Middle frontal gyrus (tissue), 1 donor: Measurements from ENCODE around the gene LMO1.

Experiments
- DNase-seq: peaks from one replicate; pipeline ENCODE4 v3.0.0-alpha.2; 2015; ENCODE audit warnings: low spot score; ENCODE audit errors: extremely low spot score

Gene LMO1

DNA sequence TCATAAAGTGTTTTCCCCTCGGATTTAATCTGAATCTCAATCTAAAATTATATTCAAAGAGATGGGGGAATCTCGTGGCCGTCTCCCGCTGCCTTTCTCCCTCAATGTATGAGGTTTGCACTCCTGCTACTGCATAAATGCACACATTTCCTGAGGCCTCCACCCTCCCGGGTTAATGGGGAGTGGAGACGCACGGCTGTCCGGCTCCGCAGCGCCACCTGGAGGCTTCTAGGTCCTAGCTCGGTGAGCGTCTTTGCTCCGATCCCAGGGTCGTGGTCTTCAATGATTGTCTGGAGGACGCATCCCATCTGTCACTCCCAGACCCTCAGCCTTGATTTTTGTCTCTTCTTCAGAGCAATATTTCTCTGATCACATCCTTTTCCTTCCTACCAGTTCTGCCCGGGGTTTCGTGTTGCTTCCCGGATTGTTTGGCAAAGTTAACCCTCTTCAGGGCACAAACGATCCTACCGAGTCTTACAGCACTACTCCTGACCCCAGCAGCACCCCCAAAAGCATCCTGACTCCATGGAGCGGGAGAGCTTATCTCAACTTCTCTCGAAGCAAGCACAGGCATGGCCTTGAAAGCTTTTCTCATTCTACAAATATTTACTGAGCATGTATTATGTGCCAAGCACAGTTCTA, at the start of gene LMO1:
LMO1 (minus strand) TSS at position 110 of the 642 bp plus-strand sequence. CDS start 516 bp downstream, outside the sequence.
- DNase-seq, result peak; percentile 79

DNA sequence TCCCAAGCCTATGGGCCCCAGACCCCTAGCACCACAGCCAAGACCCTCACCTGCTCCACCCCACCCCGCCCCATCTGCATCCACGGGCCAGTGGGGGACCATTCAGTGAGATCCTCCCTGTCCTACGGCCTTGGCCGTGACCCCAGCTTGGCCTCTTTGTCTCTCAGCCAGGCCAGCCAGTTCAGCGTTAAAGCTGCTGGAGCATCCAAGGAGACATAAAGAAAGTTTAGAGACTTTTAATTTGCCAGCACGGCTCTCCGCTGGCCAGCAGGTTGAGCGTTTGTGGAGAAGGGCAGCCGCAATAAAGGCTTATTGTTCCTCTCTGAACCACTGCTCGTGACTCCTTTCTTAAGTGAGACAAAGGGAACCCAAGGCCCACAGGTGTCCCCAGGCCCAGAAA, 49.3 kb upstream of the LMO1 start:
- DNase-seq, result no peak

DNA sequence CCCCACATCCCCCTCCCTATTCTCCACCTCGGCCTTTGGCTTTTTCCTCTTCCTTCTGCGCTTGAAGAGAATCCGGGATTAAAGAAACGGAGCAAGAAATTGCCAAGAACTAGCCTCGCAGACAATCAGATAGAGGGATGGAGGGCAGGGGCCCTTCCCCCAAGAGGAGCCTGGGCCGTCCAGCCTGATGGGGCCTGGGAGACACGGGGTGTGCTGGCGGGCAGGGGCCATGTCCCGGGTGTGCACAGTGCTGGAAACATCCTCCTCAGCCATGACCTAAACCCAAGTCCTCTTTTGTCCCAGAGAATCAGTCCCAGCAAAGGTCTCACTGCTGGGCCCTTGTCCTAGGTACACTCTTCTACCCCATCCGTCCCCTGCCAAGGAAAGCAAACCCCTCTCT, 47.7 kb upstream of the LMO1 start:
- no peak for DNase-seq

DNA sequence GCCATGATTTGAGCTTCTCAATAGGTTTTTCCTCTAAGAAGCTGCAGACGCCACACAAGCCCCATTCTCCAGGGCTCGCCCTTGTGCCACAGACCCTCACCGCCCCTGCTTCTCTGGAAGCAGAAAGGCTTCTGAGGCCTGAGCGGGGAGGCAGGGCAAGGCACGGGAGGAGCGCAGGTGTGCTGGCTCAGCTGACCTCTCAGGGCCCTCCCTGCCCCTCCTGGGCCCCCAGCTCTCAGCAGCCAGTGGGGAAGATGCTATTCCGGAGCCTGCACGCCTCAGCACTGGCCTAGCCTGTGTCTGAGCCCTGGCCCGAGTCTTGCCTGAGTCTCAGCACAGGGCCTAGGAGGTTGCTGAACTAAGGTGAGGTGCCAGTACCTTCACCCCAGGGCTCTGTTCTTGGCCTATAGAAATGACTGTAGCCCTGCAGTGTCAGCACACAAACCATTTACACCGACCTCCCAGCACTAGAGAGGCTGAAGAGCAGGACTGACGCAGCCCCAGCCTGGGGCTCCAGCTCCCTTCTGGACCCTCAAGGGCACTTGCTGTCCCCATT, 47.1 kb upstream of the LMO1 start:
- DNase-seq, result no peak

DNA sequence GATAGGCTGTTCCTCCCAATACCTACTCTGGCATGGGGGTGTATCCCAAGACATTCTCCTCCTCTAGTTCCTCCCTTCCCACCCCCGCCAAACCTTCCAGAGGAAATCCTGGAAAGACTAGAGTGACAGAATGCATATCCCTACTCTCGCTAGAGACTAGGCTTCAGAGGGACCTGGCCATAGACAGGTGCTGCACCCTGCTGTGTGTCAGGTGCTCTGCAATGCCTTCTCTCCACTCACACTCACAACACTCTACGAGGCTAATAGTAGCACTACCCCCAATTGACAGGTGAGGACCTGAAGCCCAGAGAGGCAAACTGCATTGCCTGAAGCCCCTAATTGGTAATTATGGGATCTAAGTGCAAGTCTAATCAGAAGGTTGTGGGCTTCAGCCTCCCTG, 46.2 kb upstream of the LMO1 start:
- no peak for DNase-seq

DNA sequence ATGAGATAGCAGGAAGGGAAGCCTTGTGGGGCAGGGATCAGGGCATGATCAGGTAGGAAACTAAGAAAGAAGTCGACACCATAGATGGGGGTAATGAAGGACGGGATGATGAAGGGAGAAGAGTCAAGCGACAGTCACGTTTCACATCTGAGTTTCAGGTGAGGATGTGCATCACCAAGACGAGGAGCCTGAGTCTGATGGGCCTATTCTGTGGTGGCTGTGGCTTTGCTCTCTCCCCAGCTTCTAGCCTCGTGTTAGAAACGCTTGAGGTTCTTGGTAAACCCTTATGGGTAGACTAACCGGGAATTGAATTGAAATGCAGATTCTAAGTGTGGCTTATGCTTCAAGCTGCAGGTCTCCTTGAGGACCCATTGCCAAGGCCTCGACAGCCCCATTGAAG, 45.6 kb upstream of the LMO1 start:
- DNase-seq, result no peak

DNA sequence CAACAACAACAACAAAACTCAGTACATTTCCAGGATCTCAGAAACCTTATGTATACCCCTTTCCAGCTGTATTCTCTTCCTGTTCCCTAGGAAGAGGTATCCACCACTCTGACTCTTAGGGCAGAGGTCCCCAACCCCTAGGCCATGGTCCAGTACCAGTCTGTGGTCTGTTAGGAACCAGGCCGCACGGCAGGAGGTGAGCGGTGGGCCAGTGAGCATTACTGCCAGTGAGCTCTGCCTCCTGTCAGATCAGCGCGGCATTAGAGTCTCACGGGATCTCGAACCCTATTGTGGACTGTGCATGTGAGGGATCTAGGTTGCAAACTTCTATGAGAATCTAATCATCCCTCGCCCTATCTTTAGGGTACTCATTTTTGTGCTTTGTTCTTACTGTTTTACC, 43.9 kb upstream of the LMO1 start:
- no peak for DNase-seq

DNA sequence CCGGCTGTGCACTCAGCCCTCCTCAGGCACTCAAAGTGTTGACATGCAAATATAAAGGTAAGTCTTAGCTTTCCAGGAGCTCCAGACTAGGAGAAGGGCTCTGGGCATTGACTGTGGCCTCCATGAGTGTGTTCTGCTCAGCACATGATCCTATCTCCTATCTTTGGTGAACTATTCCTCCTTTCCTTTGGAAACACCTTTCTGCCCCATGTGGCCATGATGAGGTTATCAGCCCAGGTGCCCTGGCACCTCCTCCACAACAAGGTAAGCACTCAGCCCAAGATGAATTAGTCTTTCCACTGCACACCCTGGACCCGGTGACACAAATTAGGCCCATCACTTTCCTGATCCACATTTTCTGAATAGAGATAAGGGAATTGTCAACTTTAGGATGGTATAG, 37.9 kb upstream of the LMO1 start:
- no peak for DNase-seq

DNA sequence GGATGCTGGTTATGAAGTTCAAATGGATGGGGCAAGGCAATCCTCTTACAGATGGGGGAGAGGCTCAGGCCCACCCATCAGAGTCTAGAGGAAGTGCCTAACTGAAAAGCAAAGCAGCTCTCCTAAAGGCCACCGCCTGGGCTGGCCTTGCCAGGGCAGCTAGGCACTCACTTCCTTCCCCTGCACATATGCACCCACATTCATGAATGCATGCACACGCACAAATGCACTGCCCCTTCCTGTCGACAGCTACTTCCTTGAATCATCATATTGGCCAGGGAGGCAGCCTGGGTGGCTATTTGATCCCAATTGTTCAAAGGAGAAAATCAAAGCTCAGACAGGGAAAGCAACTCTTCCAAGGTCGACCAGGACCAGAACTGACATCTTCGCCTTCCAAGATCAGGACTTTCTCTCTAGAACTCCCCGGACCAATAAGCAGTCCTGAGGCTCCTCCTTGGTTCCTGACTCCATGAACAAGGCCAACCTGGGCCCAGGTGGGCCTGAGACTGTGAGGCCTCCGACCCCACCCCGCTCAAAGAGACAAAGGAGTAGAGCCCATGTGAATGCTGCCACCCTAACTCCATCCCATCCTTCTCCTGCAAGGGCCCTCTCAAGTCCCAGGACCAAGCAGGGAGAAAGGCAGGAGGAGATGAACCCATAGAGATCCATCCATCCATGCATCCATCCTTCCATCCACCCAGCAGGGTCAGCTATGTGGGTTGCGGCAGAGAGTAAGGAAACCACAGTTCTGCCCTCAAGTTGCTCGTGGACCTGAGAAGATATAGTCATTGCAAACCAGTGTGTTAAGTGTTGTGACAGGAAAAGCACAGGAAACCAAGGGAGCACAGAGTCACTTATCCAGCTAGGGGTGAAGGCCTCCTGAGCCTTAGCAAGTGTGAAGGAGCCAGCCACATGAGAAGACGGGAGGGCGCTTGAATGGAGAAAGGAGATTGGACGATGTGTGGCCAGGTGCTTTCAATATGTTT, 35.4 kb upstream of the LMO1 start:
- no peak for DNase-seq

DNA sequence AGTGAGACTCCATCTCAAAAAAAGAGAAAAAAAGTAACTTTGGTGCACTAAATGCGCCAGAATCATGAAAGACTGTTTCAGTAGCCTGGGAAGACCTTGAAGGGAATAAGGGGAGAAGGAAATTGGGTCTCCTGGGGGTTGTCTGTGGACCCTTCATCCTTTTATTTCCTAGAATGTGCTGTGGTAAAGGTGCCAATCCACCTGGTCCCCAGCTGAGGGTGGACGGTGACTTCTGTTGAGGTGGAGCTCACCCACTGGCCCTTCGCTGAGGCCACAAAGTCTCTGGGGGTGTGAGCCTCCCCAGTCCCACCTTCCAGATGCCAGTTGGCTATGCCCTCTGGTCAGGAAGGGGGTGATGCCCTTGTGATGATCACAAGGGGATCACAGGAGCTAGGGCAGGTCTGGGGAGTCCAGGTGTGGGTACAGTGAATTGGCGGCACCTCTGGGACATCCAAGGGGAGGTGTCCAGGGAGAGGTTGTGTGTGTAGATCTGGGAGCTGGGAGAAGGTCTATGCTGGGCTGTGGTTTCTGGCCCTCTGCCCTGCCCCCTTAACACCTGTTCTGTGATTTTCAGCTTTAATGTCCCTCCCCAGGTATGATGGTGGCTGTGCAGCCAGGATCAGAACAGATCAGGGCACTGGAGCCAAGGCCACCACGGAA, 34.2 kb upstream of the LMO1 start:
- DNase-seq, result no peak

DNA sequence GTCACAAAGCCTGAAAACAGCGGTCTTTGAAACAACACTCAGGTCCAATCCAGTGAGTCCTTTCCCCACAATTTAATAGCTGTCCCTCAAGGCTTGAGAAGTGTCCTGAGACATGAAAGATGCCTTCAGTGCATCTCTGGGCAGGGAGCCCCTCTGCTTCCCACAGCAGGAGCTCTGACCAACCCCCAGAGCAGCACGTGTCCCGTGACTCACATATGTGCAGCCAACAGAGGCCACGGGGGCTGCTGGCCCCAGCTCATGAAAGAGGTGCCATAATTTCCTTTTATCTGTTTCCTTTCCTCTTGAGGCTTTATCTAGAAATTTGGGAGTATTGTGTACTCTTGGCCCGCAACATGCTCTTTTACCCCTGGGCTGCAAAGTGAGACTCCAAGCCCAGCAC, 33.2 kb upstream of the LMO1 start:
- DNase-seq, result no peak

DNA sequence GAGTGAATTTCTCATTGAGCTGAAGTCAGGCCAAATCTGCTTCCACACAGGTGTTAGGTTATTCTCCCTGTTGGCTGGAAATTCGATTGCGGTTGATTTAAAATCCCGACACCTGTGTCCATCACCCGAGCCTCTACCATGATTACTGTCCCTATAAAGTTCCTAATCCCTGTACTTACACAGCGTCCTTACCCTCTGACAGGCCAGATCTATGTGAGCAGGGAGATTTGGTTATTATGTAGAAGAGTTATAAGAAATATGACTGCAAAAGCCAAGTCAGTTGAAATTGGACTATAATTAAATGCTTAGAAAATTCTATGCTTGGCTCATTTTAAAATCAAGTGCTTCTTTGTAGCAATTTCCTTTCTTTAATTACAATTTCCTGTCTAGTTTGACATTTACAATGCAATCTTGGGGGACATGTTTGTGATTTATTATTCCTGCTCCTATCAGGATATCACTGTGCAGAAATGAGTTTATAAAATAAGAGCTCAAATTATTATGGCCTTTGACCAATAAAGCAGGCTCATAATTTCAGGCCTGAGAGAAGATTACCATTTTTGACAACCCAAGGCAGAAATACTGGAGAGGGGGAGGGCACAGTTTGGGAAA, 32.5 kb upstream of the LMO1 start:
- DNase-seq, result no peak

DNA sequence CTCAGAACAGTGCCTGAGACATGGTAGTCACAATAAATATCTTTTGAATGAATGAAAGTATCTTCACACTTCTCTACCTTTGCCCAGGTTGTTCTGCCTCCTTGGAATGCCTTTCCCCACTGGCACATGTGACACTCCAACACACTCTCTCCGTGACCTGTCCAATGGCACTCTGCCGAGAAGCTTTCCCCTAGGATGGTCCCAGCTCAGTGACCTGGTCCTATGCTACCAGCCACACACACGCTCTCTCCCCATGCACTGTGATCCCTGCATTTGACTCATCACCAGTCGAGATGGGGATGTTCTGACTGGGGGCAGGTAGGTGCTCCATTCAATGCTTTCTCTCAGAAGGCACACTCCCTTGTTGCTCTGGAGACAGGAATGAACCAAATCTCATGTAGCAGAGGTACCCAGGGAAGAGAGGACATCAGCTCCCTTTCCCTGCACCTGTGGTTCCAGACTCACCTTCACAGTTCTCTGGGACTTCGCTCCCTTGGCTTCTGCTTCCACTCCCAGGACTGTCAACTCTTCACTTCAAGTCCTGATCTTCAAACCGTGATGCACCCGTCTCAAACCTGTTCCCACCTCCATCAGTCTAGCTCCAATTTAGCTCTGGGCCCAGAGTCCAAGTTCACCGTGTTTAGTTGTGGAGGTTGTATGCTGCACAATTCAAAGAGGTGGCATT, 30.7 kb upstream of the LMO1 start:
- no peak for DNase-seq

DNA sequence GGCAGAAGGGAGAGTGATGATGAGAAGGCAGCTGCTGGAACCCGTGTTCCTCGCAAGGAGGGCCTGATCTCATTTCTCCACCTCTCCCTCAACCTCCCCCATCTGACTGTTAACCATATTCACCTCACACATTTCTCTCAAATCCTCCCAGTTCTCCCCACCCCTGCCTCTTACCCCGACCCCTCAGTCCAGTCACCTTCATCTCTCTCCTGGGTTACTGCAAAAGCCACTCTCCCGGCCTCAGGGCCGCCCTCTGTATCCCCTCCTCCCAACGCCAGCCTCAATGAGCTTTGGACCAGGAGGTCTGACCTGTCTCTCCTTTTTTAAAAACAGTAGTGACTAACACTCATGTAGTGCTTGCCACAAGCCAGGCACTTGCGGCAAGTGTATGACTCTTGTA, 29.5 kb upstream of the LMO1 start:
- no peak for DNase-seq

DNA sequence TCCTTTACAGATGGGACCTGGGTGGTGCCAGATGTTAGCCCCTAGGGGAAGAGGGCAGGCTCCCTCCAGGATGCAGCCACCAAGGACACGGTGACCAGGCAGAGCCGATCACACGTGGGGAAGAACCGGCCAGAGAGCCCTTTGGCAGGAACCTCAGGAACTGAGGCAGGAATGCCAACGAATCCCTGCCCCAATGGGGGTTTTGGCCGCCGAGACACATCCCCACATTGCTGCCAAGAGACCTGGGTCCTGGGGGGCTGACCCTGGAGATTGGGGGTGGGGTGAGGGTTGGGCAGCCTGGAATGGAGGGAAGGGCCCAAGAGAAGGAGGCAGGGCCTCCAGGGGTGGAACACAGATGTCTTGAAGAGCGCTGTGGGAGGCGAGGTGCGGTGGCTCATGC, 28.7 kb upstream of the LMO1 start:
- DNase-seq, result no peak

DNA sequence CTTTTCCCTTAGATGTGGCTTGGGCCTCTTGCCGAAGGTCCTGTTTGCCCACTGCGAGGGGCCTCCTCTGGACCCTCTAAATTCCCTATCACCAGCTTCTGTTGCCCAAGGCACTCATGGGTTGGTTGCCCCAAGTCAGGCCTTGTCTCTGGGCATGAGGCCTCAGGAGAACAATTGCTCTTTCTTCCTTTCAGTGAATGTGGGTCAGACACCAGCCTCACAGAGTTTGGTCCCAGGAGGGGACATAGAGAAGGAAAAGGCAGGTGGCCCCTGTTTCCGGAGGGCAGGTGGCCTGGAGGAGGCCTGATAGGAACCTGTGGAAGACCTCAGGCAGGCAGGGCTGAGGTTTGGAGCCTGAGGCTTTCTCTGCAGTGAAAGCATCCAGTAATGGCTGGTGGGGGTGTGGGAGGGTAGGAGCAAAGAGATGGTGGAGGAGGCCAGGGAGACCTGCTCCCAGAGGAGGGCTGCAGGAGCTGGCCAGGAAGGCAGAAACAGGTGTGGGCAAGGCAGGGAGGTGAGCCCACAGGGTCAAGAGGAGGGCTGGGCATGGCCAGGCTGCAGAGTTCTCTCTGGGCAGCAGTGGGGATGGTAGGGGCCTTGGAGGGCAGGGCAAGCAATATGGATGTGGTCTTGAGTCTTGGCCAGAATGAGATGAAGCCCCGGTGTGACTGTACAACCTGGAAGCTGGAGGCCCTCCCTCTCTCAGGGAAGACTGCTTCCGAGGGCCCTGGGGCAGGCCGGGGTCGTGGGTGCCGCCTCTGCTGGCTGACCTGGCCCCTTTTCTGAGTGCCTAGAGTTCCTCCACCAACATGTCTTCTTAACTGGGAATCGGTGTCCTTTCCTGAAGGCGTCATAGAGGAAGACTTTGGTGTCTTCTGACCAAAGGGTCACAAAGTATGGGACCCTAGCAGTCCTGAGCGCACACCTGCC, 28.0 kb upstream of the LMO1 start:
- no peak for DNase-seq

DNA sequence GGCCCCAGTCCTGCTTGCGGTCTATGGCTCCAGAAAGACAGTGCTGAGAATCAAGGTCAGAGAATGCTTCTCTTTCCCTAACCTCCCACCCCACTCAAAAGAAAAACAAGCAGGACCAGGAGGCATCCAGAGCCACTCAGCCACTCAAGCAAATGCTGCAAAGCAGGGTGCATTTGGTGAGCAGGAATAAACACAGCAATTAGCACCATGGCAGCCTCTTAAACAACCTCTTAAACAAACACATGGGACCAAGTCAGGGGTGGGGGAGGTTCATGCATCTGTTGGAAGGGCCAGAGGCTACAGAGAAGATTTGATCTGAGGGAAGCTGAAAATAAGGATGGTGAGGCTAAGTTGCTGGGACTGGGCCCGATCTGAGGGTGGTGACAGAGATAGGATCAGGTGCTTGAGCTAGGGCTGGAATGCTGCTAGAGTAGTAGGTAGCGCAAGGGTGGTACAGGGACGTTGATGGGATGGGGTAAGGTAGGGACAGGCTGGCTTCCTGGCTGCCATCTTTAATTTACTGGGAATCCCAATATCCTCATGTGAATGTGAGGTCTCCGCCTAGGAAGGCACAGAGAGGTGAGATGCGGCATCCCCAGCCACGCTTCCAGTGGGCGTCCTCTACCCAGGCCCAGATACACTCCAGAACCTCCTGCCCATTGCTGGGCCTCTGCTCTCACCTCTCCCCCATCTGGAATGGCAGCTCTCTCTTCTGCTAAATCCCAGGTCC, 26.6 kb upstream of the LMO1 start:
- DNase-seq, result no peak

DNA sequence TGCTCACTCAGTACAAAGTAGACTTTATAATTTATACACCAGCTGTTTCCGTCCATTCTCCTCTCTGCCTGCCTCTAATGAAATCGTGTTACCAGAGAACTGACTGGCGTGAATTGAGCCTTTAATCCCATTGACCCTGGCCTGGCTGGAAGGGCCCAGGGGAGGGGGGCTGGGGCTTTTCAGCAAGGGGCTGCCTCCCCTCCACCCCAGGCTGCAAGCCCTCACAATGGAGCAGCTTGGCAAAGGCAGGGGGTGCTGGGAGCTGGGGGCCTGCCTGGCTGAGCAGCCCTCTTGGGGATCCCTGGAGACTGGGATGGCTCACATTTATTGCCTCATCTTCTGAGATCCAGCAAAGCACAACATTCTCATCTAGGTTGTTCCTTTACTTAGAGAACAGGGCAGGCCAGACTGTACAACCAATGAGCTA, 25.8 kb upstream of the LMO1 start:
- no peak for DNase-seq
